ENCODE measurements around the gene LYRM7. TPM values are rescaled to one million over a fixed set of nuclear protein-coding genes. Genes with fewer than 3 reads are reported as not detected.

Gene LYRM7
- total RNA-seq, 1 donor from 2014 or later, result 10.7 TPM

DNA sequence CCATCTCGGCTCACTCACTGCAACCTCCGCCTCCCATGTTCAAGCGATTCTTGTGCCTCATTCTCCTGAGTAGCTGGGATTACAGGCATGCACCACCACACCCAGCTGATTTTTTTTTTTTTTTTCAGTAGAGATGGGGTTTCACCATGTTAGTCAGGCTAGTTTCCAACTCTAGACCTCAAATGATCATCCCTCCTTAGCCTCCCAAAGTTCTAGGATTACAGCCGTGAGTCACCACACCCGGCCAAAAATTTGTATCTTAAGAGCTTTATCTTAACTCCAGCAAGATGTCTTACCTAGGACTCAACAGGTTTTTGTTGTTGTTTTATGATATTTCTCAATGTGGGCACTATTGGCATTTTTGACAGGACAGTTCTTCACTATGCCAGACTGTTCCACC, 27.9 kb downstream of the LYRM7 start:
- Mint-ChIP-seq H3K4me3 (no peak overlapping the region), H3K4me1 (no peaks in the 10 kb centered on the region), H3K27me3 (ENCODE audit: low read depth) (no peaks in the 10 kb centered on the region), H3K27ac (ENCODE audit: unreplicated experiment) (no peak overlapping the region), H3K36me3 (ENCODE audit: low read depth) (no peaks in the 10 kb centered on the region), H3K9me3 (no peaks in the 10 kb centered on the region)
- TF ChIP-seq, protein P1, sequence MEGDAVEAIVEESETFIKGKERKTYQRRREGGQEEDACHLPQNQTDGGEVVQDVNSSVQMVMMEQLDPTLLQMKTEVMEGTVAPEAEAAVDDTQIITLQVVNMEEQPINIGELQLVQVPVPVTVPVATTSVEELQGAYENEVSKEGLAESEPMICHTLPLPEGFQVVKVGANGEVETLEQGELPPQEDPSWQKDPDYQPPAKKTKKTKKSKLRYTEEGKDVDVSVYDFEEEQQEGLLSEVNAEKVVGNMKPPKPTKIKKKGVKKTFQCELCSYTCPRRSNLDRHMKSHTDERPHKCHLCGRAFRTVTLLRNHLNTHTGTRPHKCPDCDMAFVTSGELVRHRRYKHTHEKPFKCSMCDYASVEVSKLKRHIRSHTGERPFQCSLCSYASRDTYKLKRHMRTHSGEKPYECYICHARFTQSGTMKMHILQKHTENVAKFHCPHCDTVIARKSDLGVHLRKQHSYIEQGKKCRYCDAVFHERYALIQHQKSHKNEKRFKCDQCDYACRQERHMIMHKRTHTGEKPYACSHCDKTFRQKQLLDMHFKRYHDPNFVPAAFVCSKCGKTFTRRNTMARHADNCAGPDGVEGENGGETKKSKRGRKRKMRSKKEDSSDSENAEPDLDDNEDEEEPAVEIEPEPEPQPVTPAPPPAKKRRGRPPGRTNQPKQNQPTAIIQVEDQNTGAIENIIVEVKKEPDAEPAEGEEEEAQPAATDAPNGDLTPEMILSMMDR (conservative IDR thresholded peaks at IDR 0.05), result no peak
- no peak for DNase-seq (ENCODE audit: low read depth, low spot score)

- TF ChIP-seq, protein P1 (conservative IDR thresholded peaks at IDR 0.05), result no peak
- Mint-ChIP-seq H3K27ac (ENCODE audit: unreplicated experiment) (no peak overlapping the region), H3K9me3 (no peaks in the 10 kb centered on the region), H3K36me3 (ENCODE audit: low read depth) (no peaks in the 10 kb centered on the region), H3K4me1 (no peaks in the 10 kb centered on the region), H3K27me3 (ENCODE audit: low read depth) (no peaks in the 10 kb centered on the region), H3K4me3 (no peak overlapping the region)
- no peak for DNase-seq (ENCODE audit: low read depth, low spot score)
These were observed 29.8 kb downstream of the LYRM7 start for GRCh38 chr5:131200560-131200959.

DNA sequence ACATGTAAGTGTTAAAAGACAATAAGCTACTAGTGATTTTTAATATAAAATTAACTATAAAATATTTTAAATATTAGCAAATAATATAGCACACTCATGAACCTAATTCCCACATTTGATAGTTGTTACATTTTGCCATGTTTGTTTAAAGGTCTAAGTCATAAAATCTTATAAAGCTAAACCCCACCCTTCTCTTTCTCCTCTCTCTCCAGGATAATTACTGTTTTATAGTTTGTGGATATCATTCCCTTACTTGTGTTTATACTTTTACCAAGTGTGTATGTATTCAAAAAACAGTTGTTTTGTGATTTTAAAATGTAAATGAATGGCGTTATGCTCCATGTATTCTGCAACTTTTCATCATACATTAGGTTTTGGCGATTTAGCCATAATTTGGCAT, 34.2 kb downstream of the LYRM7 start:
- Mint-ChIP-seq H3K4me3 (no peak overlapping the region), H3K4me1 (no peaks in the 10 kb centered on the region), H3K27me3 (ENCODE audit: low read depth) (no peaks in the 10 kb centered on the region), H3K36me3 (ENCODE audit: low read depth) (no peaks in the 10 kb centered on the region), H3K9me3 (no peaks in the 10 kb centered on the region), H3K27ac (ENCODE audit: unreplicated experiment) (no peak overlapping the region)
- TF ChIP-seq, protein P1 (conservative IDR thresholded peaks at IDR 0.05), result no peak
- no peak for DNase-seq (ENCODE audit: low read depth, low spot score)

- H3K4me3 Mint-ChIP-seq, result no peak overlapping the region
- no peaks in the 10 kb centered on the region for H3K9me3 Mint-ChIP-seq
- DNase-seq (ENCODE audit: low read depth, low spot score), result no peak
- TF ChIP-seq, protein P1 (conservative IDR thresholded peaks at IDR 0.05), result no peak
- H3K27me3 Mint-ChIP-seq (ENCODE audit: low read depth), result no peaks in the 10 kb centered on the region
- H3K27ac Mint-ChIP-seq (ENCODE audit: unreplicated experiment), result no peak overlapping the region
- H3K36me3 Mint-ChIP-seq (ENCODE audit: low read depth), result no peaks in the 10 kb centered on the region
- no peaks in the 10 kb centered on the region for H3K4me1 Mint-ChIP-seq
These were observed 35.3 kb downstream of the LYRM7 start for GRCh38 chr5:131206061-131206460.

DNA sequence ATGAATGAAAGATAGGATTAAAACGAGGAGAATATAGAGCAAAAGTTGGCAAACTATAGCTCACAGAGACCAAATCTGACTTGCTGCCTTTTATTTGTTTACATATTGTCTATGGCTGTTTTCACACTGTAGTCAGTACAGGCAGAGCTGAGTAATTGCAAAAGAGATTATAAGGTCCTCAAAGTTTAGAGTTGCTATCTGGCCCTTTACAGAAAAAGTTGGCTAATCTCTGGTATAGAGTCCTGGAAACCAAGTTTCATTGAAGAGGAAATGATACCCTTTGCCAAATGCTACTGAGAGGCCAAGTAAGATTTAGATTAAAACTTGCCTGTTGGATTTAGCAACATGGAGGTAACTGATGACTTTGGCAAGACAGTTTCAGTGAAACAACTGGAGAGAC, 36.0 kb downstream of the LYRM7 start:
- no peaks in the 10 kb centered on the region for H3K4me1 Mint-ChIP-seq

More for the DNA sequence above, 36.0 kb downstream of the LYRM7 start:
- Mint-ChIP-seq H3K9me3 (no peaks in the 10 kb centered on the region), H3K27me3 (ENCODE audit: low read depth) (no peaks in the 10 kb centered on the region), H3K36me3 (ENCODE audit: low read depth) (no peaks in the 10 kb centered on the region), H3K27ac (ENCODE audit: unreplicated experiment) (no peak overlapping the region), H3K4me3 (no peak overlapping the region)
- DNase-seq (ENCODE audit: low read depth, low spot score), result no peak
- TF ChIP-seq, protein P1 (conservative IDR thresholded peaks at IDR 0.05), result no peak

Measured in neural crest cell (in vitro differentiated cells).